Activated CD4-positive, alpha-beta T cell treated with anti-CD3 and anti-CD28 coated beads, Interleukin-2, amount 10 ng/mL, durations not matched to agents 24 days and 14 days (primary cell): Measurements from ENCODE around the gene SIDT2. TPM values are rescaled to one million over a fixed set of nuclear protein-coding genes. Genes with fewer than 3 reads are reported as not detected.

Experiments
- DNase-seq: peaks from one replicate; pipeline ENCODE4 v3.0.0; 2022
- H3K27ac Mint-ChIP-seq: one replicate; pipeline ENCODE4 v1.8.0; 2022; ENCODE audit warnings: mild to moderate bottlenecking, mixed read lengths
- H3K27me3 Mint-ChIP-seq: one replicate; pipeline ENCODE4 v1.8.0; 2022; ENCODE audit warnings: mixed read lengths
- H3K36me3 Mint-ChIP-seq: one replicate; pipeline ENCODE4 v1.8.0; 2022; ENCODE audit warnings: low read depth, mild to moderate bottlenecking, mixed read lengths
- H3K4me1 Mint-ChIP-seq: one replicate; pipeline ENCODE4 v1.8.0; 2021; ENCODE audit warnings: mixed read lengths
- H3K4me3 Mint-ChIP-seq: one replicate; pipeline ENCODE4 v1.8.0; 2022; ENCODE audit warnings: mild to moderate bottlenecking, moderate library complexity, mixed read lengths
- H3K9me3 Mint-ChIP-seq: one replicate; pipeline ENCODE4 v1.8.0; 2021; ENCODE audit warnings: mixed read lengths
- intact Hi-C: fragments of 100-400 bp; cut with micrococcal nuclease; formaldehyde crosslinking; loops from one replicate; pipeline ENCODE4 v1.15.1; 2023
- total RNA-seq: library from RNA; stranded (reverse); gene quantifications from 2 replicates; pipeline ENCODE4 v1.2.3, GENCODE V29; 2022

SIDT2 gene
- total RNA-seq, 1 donor from 2014 or later, result 23.9 TPM

GRCh38 chr11:117232911-117233409, 54.4 kb downstream of the SIDT2 start:
- peaks cover 26% of the 10 kb centered on the region for H3K36me3 Mint-ChIP-seq

GRCh38 chr11:117238221-117238620, 59.7 kb downstream of the SIDT2 start:
- Mint-ChIP-seq H3K27ac (no peak overlapping the region), H3K4me3 (no peak overlapping the region), H3K27me3 (no peaks in the 10 kb centered on the region), H3K4me1 (peaks cover 12% of the 10 kb centered on the region), H3K9me3 (no peaks in the 10 kb centered on the region), H3K36me3 (peaks cover 10% of the 10 kb centered on the region)
- intact Hi-C loops, result no loop called here
- DNase-seq, result no peak

More at GRCh38 chr11:117232911-117233409, 54.4 kb downstream of the SIDT2 start:
- DNase-seq, result peak; percentile 73
- H3K4me1 Mint-ChIP-seq, result peaks cover 38% of the 10 kb centered on the region
- intact Hi-C loops, result loop anchor here (1.0 to 5.0 kb wide), 4 partner anchors 89 to 584 kb away; partner anchors contain the start of genes PAFAH1B2 and ZPR1
- H3K4me3 Mint-ChIP-seq, result peak overlapping the region; percentile 89
- no peaks in the 10 kb centered on the region for H3K9me3 Mint-ChIP-seq
- H3K27ac Mint-ChIP-seq, result peak overlapping the region; percentile 81
- H3K27me3 Mint-ChIP-seq, result no peaks in the 10 kb centered on the region

GRCh38 chr11:117239295-117239694, 60.8 kb downstream of the SIDT2 start:
- Mint-ChIP-seq H3K27ac (no peak overlapping the region), H3K36me3 (peaks cover 14% of the 10 kb centered on the region), H3K9me3 (no peaks in the 10 kb centered on the region), H3K4me1 (peaks cover under 1% of the 10 kb centered on the region), H3K27me3 (no peaks in the 10 kb centered on the region), H3K4me3 (no peak overlapping the region)
- intact Hi-C loops, result no loop called here
- no peak for DNase-seq

Other genes with a start within 250 kb of the SIDT2 start
- gene SIK3, start 80.3 kb upstream of the SIDT2 start, total RNA-seq, result 38.4 and 38.7 TPM in 2 replicates
- 79.8 and 81.0 TPM in 2 replicates for gene PAFAH1B2, start 34.5 kb upstream of the SIDT2 start, total RNA-seq
- gene TAGLN, start 20.6 kb downstream of the SIDT2 start, total RNA-seq, result 2.7 and 3.8 TPM in 2 replicates
- gene PCSK7, start 53.3 kb downstream of the SIDT2 start, total RNA-seq, result 160 and 165 TPM in 2 replicates
- gene RNF214, start 53.9 kb downstream of the SIDT2 start, total RNA-seq, result 22.0 and 23.2 TPM in 2 replicates
- gene BACE1-AS, start 112.6 kb downstream of the SIDT2 start, total RNA-seq, result 5.5 and 5.8 TPM in 2 replicates
- gene BACE1, start 137.5 kb downstream of the SIDT2 start, total RNA-seq, result 0.33 and 0.40 TPM in 2 replicates
- 39.0 and 40.1 TPM in 2 replicates for gene CEP164, start 149.1 kb downstream of the SIDT2 start, total RNA-seq